HG02610 (cell line): ENCODE measurements around the gene CXCR2.
"Not testable (repeated sequence)": the region's sequence is repeated elsewhere in the genome, so short reads cannot be mapped to it uniquely, and the experiment has no call there.

Source experiments
- ATAC-seq: cut with Tn5 transposase; IDR thresholded peaks from one replicate; pipeline ENCODE4 v1.9.1; 2021; ENCODE audit warnings: mild to moderate bottlenecking, moderate library complexity; ENCODE audit not compliant: unreplicated experiment

The CXCR2 gene

DNA sequence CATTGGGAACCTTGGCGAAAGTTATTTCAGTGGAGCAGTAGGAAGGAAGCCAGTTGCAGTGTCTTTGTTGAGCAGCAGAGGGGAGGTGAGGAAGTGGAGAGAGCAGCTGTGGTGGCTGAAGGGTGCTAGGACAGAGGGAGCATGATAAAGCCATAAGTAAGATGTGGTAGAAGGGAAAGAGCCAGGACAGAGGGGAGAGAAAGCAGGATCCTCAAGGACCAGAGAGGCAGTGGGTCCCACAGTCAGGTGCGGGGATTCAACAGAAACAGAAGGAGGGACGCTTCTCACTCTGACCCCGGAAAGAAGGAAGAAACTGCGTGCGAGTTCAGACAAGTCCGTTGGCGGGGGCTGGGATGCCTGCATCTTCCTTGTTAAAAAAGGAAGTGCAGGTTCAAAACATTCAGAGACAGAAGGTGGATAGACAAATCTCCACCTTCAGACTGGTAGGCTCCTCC is at the start of gene CXCR2:
CXCR2 (plus strand) TSS at position 403 of the 455 bp plus-strand sequence. CDS start 8,774 bp downstream, outside the sequence.
- ATAC-seq, result peak; percentile 80

- no peak for ATAC-seq
These were observed 48.2 kb upstream of the CXCR2 start for GRCh38 chr2:218077464-218078216.

- ATAC-seq, result no peak
These were observed 45.6 kb upstream of the CXCR2 start for GRCh38 chr2:218079943-218080913.

GRCh38 chr2:218081063-218081462 is 44.8 kb upstream of the CXCR2 start:
- peak; percentile 93 for ATAC-seq

DNA sequence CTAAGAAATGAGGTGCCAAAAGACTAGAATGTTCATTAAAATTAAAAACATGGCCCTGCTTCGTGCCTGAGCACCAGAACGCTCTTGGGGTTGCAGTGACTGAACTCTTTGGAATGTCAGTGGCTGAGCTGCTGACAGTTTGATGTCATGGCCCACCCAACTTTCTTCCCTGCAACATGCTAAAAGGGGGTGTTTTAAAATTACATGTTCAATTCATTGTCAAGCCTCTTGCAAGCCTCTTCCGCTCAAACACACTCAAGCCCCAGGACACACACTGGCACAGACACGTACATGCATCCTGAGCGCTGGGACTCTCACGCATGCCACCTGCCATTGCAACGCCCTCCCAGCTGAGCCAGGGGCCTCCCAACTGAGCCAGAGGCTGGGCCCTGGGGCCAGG is 44.1 kb upstream of the CXCR2 start:
- no peak for ATAC-seq

DNA sequence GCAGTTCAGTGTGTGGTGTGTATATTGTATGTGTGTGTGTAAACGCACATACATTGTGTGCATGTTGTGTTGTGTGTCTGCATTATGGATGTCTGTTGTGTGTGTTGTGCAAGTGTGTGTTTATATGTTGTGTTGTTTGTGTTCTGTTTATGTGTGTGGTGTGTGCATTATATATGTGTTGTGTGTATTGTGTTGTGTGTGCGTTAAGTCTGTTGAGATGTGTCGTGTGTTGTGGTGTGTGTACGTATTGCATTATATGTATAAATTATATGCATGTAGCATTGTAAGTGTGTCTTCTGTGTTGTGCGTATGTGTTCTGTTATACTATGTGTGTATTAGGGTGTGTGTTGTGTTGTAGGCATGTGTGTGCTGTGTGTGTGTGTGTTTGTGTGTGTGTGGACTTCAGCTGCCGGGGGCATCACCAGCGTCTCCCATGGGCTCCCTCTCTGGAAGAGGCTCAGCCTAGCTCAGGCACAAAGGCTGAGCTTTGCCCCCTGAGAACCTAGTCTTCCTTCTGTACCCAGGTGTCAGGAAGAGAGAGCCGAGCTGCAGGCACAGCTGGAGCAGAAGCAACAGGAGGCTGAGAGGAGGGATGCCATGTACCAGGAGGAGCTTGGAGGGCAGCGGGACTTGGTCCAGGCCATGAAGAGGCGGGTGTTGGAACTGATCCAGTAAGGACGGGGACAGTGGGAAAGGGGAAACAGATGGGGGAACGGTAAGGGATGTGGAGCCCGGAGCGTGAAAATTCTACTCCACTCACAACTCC is 43.1 kb upstream of the CXCR2 start:
- ATAC-seq, result no peak

DNA sequence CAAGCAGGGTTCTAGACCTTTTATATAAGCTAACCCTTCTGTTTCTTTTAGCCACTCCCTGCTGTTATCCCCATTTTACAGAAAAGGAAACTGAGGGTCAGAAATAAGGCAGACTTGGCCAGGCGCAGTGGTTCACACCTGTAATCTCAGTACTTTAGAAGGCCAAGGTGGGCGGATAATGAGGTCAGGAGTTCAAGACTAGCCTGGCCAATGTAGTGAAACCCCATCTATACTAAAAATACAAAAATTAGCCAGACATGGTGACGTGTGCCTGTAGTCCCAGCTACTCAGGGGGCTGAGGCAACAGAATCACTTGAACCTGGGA is 42.5 kb upstream of the CXCR2 start:
- no peak for ATAC-seq

GRCh38 chr2:218086478-218086877 is 39.4 kb upstream of the CXCR2 start:
- ATAC-seq, result no peak

DNA sequence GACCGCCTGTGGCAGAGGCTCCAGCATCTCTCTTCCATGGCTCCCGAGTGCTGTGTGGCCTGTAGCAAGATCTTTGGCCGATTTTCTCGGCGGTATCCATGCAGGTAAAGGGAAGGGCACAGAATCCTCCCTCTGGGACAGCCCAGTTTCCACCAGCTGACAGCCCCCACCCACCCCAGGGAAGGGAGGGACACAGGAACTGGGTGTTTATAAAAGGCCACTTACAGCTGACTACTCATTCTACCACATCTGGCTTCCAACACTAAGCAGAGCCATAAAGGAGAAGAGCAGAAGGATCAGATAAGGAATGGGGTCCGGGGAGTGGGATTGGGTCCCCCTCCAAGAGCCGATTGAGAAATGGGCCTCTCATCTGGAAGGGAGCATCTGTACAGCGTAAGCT is 36.6 kb upstream of the CXCR2 start:
- ATAC-seq, result no peak

DNA sequence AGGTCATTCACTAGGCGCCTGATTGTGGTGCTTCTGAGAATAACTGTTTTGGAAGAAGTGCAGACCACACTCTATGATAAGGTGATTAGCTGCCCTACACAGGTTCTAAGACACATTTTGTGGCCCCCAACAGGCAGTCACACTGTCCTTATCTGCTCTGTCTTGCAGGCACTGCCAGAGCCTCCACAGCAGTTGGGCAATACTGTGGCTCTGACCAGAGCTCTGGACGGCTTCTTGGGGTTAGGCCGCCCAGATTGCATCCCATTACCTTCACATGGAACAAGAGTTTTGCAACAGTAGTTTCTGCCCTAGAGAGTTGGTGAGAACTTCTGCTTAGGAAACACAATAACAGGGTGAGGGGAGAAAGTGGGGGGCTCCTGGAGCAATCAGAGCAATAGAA is 34.1 kb upstream of the CXCR2 start:
- ATAC-seq, result no peak

DNA sequence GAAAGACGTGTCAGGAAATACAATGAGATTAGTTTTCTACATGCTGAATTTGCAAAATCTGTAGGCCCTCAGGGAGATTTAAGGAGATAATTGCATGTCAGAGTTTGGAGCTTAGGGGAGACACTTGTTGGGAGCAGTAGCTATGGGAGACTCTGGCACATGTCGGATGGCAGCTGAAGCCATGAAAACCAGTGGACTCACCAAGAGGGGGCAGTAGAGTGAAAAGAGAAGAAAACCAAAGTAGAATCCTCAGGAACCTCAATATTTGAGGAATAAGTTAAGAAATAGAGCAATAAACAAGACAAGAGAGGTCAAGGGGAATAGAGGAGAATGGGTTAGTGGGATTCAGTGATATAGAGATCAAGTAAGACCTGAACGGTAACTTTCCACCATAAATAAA is 31.9 kb upstream of the CXCR2 start:
- ATAC-seq, result no peak

GRCh38 chr2:218095853-218096252 is 30.0 kb upstream of the CXCR2 start:
- no peak for ATAC-seq

GRCh38 chr2:218097975-218098374 is 27.9 kb upstream of the CXCR2 start:
- ATAC-seq, result no peak

- ATAC-seq, result not testable (repeated sequence)
These were observed 17.0 kb upstream of the CXCR2 start for GRCh38 chr2:218108834-218109233.

DNA sequence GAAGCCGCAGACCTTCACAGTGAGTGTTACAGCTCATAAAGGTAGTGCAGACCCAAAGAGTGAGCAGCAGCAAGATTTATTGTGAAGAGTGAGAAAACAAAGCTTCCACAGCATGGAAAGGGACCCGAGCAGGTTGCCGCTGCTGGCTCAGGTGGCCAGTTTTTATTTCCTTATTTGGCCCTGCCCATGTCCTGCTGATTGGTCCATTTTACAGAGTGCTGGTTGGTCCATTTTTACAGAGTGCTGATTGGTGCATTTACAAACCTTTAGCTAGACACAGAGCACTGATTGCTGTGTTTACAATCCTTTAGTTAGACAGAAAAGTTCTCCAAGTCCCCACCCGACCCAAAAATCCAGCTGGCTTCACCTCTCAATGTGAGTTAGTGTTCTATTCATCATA is 4.0 kb upstream of the CXCR2 start:
- ATAC-seq, result not testable (repeated sequence)

DNA sequence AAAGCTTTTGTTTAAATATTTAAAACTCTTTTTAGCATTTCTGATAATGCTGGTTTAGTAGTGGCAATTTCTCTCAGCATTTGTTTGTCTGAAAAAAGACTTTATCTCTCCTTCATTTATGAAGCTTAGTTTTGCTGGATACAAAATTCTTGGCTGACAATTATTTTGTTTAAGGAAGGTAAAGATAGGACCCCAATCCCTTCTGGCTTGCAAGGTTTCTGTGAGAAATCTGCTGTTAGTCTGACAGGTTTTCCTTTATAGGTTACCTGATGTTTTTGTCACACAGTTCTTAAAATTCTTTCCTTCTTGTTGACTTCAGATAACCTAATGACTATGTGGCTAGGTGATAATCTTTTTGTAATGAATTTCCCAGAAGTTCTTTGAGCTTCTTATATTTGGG is 3.5 kb upstream of the CXCR2 start:
- not testable (repeated sequence) for ATAC-seq

DNA sequence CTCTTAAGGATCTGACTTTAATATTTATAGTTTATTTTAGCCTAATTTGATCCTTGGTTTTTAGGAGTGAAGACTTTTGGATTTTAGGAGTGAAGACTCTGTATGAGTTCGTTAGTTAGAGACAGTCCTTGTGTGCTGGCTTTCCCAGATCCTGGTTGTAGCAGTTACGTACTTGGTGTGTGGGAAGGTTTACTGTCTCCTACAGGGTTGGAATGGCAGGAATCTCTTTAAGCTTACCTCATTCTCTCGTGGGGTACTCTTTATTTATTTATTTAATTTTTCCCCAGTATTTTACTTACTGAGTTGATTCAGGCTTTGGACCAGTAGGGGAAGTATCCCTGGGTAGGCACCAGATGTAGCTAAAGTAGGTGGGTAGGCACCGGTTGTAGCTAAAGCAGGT is 1.8 kb upstream of the CXCR2 start:
- no peak for ATAC-seq

- ATAC-seq, result peak; percentile 29
These were observed 733 bp upstream of the CXCR2 start for GRCh38 chr2:218125095-218125494.

GRCh38 chr2:218127929-218128455 is 2.2 kb downstream of the CXCR2 start:
- no peak for ATAC-seq

- no peak for ATAC-seq
These were observed 3.1 kb downstream of the CXCR2 start for GRCh38 chr2:218128781-218129457.
